Activated CD8-positive, alpha-beta memory T cell treated with anti-CD3 and anti-CD28 coated beads, Interleukin-2, amount 10 ng/mL, durations not matched to agents 7 days and 5 days (primary cell): ENCODE measurements around the gene SPIRE1. TPM values are rescaled to one million over a fixed set of nuclear protein-coding genes. Genes with fewer than 3 reads are reported as not detected.

Experiments used
- ATAC-seq: fragments of 150-1000 bp; cut with Tn5 transposase; one replicate; pipeline ENCODE4 v1.10.0; 2021; ENCODE audit warnings: moderate library complexity
- CTCF ChIA-PET: fragments of 350-600 bp; sonication (Branson Sonifier 250); formaldehyde crosslinking; loops from one replicate; lab custom pipeline; 2021; ENCODE audit warnings: antibody characterized with exemption; lab: Charles Lee
- DNase-seq: peaks from one replicate; pipeline ENCODE4 v3.0.0-alpha.2; 2020
- H3K27ac Mint-ChIP-seq: one replicate; pipeline ENCODE4 v1.8.0; 2021; ENCODE audit warnings: mild to moderate bottlenecking, mixed read lengths
- H3K27me3 Mint-ChIP-seq: one replicate; pipeline ENCODE4 v1.8.0; 2021; ENCODE audit warnings: mixed read lengths
- H3K36me3 Mint-ChIP-seq: one replicate; pipeline ENCODE4 v1.8.0; 2021; ENCODE audit warnings: mild to moderate bottlenecking, mixed read lengths
- H3K4me1 Mint-ChIP-seq: one replicate; pipeline ENCODE4 v1.8.0; 2021; ENCODE audit warnings: mixed read lengths
- H3K4me3 Mint-ChIP-seq: one replicate; pipeline ENCODE4 v1.8.0; 2021; ENCODE audit warnings: mild to moderate bottlenecking, moderate library complexity, mixed read lengths
- H3K9me3 Mint-ChIP-seq: one replicate; pipeline ENCODE4 v1.8.0; 2022; ENCODE audit warnings: low read depth, mixed read lengths
- total RNA-seq, 2 experiments: library from RNA; stranded (reverse); gene quantifications; one replicate each; pipeline ENCODE4 v1.2.3, GENCODE V29; 2021

SPIRE1 gene
- total RNA-seq, result 1 to 10 TPM; 3.4 to 9.6 TPM

DNA sequence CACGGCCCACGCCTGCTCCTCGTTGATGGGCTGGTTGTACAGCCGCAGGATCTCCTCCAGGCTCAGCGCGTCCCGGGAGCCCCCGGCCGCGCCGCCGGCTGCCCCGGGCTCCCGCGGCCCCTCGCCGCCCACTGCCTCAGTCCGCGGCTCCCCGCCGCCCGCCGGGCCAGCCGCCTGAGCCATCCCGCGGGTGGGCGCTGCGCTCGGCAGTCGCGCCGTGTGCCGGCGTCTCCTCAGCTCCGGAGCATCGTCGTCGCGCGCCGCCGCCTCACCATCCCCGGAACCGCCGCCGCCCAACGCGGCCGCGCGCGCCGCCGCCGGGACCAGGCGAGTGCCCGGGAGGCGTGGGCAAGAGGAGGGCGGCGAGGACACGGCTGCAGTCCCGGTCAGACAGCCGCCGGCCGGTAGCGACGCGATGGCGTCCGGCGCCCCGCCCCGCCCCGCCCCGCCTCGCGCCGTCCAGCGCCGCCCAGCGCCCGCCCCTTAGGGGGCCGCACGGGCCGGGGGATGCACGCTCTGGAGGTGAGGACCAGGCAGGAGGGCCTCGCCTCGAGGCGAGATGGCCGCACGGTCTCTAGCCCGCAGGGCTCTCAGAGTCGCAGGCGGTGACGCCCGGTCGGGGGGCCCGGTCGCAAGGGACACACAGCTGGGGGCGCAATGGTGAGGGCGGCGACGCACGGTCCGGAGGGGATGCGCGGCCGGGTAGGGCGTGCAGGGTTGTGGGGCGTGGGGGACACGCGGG lies at the start of gene SPIRE1:
Gene SPIRE1, minus strand, starts transcription at position 424 of the 742 bp plus-strand sequence. Its CDS starts 241 bp downstream, at position 183.
- peaks cover 20% of the 10 kb centered on the region for H3K27me3 Mint-ChIP-seq
- peaks cover 30% of the 10 kb centered on the region for H3K4me1 Mint-ChIP-seq
- ATAC-seq, result peak; percentile 83
- H3K27ac Mint-ChIP-seq, result no peak within 1 kb of the TSS
- CTCF ChIA-PET, result interaction anchor here (0.6 to 1.9 kb wide), 5 partner anchors 35 to 281 kb away, joined by 3 to 6 read pairs (median 3); partner anchors contain the start of gene AFG3L2
- H3K4me3 Mint-ChIP-seq, result peak within 1 kb of the TSS; percentile 72
- peak; percentile 50 for DNase-seq
- no peaks in the 10 kb centered on the region for H3K9me3 Mint-ChIP-seq
- H3K36me3 Mint-ChIP-seq, result peaks cover 3% of the 10 kb centered on the region

DNA sequence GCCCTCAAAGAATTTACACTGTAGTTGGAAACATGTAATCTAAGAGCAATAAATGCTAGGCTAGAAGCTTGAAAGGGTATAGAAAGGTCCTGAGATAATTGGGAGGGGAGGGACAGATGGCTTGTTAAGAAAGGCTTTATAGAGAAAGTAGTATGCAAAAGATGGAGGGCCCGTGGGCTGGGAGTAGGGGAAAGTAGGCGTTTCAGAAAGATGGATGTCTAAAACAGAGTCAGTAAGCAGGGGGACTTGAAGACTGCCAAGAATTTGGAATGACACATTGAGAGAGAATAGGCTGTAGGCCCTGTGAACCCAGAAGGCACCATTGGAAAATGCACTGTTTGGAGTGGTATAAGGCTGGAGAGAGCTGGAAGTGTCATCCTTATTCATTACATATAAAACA lies 45.8 kb upstream of the SPIRE1 start:
- CTCF ChIA-PET, result interaction anchor here (1.2 to 2.7 kb wide), 3 partner anchors 11 to 376 kb away, joined by 3 to 8 read pairs (median 4); no protein-coding TSS in a partner anchor
- peak overlapping the region; percentile 95 for H3K27ac Mint-ChIP-seq
- H3K4me3 Mint-ChIP-seq, result peak overlapping the region; percentile 98
- ATAC-seq (no peak), DNase-seq (no peak)
- no peaks in the 10 kb centered on the region for H3K27me3 Mint-ChIP-seq
- H3K4me1 Mint-ChIP-seq, result peaks cover 45% of the 10 kb centered on the region
- H3K9me3 Mint-ChIP-seq, result no peaks in the 10 kb centered on the region
- peaks cover 35% of the 10 kb centered on the region for H3K36me3 Mint-ChIP-seq

DNA sequence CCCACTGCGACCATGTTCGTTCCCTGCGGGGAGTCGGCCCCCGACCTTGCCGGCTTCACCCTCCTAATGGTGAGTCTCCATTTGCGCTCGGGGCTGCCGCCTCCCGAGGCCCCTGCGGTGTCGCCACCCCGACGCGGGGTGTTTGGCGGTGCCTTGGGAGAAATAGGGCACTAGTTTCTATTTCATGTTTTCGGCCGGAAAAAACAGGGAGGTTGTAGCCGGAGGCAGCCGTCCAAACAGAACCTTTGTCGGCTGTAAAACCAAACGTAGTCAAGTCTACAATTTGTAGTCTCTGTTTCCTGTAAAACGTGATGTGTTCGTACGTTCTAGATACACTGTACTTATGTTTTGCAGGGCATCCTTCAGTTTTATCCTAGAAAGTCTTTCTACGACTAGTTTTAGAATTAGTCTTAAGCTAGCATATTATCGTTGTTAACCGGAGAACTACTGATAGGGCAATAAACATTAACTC lies 45.2 kb upstream of the SPIRE1 start:
- no peak for DNase-seq
- H3K36me3 Mint-ChIP-seq, result peaks cover 36% of the 10 kb centered on the region
- peaks cover 48% of the 10 kb centered on the region for H3K4me1 Mint-ChIP-seq
- peak overlapping the region; percentile 98 for H3K4me3 Mint-ChIP-seq
- peak overlapping the region; percentile 95 for H3K27ac Mint-ChIP-seq
- ATAC-seq, result peak; percentile 56
- H3K9me3 Mint-ChIP-seq, result no peaks in the 10 kb centered on the region
- CTCF ChIA-PET, result interaction anchor here (1.4 to 2.7 kb wide), 2 partner anchors 310 to 375 kb away, joined by 4 to 8 read pairs; no protein-coding TSS in a partner anchor
- H3K27me3 Mint-ChIP-seq, result no peaks in the 10 kb centered on the region

DNA sequence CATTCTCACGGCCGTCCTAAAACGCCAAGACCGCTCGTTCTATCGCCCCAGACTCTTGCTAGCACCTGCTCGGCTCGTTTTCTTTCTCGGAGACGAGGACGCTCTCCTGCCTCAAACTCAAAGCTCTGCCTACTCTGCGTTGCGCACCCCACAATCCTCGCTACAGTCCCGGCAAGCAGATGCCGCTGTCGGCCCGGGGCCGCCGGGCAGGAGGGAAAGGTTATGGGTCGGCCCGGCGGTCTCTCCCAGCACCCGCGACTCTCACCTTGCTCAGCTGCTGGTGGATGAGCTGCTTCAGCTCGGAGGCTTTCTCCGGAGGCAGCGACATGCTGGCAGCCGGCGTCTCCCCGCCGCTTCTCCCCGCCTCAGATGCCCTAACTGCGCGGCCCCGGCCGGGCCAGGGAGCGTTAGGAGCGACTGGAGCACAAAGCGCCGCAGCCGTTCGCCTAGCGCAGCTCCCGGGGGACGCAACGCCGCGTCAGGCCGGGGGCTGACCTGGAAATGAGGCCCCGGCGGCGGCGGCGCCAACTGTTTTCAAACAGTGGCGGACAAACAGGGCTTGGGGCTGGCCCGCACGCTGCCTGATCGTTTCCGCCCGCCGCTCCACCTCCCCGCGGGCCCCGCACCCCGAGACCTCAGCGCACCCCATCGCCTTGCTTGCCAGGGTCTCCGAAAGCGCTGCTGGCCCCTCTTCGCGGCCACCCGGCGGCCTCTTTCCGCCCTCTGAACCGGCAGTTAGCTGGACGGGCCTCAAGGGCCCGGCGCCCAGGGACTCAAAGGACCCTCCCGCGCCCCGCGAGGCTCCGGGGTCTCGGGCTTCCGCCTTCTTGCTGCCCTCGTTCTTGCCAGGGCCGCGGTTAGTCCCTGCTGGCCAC lies 44.6 kb upstream of the SPIRE1 start, which contains the start of the genes CEP76 and PSMG2:
Gene CEP76, minus strand, starts transcription at position 503 of the 875 bp plus-strand sequence. Its CDS starts 175 bp downstream, at position 328.
Gene PSMG2, plus strand, starts transcription at position 822 of the 875 bp plus-strand sequence. CDS start 66 bp downstream, outside the sequence.
- Mint-ChIP-seq H3K9me3 (no peaks in the 10 kb centered on the region), H3K27me3 (no peaks in the 10 kb centered on the region), H3K36me3 (peaks cover 32% of the 10 kb centered on the region), H3K4me3 (peak within 1 kb of the TSS; percentile 98), H3K4me1 (peaks cover 48% of the 10 kb centered on the region), H3K27ac (peak within 1 kb of the TSS; percentile 95)
- peak; percentile 88 for DNase-seq
- CTCF ChIA-PET, result interaction anchor here (0.6 to 2.7 kb wide), 8 partner anchors 16 to 375 kb away, joined by 3 to 8 read pairs (median 4); partner anchors contain the start of gene SPIRE1
- ATAC-seq, result peak; percentile 87

DNA sequence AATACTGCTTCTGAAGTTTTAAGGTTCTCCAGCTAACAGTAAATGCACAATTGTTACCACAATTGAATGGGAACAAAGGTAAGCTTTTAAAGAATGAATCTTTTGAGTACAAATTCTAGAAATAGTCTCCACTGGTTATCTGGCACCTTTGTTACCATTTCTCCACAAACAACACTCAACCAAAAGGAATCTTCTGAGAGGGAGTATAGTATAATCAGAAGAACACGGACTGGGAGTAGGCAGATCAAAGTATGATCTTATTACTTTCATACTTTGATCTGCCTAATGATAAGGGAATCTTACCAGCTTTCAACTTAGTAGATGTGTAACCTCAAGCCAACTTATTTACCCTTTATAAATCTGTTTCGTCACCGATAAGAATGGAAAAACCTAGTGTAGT lies 43.3 kb upstream of the SPIRE1 start:
- H3K4me3 Mint-ChIP-seq, result peak overlapping the region; percentile 98
- ATAC-seq (no peak), DNase-seq (no peak)
- peaks cover 31% of the 10 kb centered on the region for H3K36me3 Mint-ChIP-seq
- CTCF ChIA-PET, result interaction anchor here (1.2 to 2.7 kb wide), 3 partner anchors 23 to 308 kb away, joined by 4 to 8 read pairs (median 4); no protein-coding TSS in a partner anchor
- peak overlapping the region; percentile 95 for H3K27ac Mint-ChIP-seq
- peaks cover 42% of the 10 kb centered on the region for H3K4me1 Mint-ChIP-seq
- H3K27me3 Mint-ChIP-seq, result no peaks in the 10 kb centered on the region
- H3K9me3 Mint-ChIP-seq, result no peaks in the 10 kb centered on the region

DNA sequence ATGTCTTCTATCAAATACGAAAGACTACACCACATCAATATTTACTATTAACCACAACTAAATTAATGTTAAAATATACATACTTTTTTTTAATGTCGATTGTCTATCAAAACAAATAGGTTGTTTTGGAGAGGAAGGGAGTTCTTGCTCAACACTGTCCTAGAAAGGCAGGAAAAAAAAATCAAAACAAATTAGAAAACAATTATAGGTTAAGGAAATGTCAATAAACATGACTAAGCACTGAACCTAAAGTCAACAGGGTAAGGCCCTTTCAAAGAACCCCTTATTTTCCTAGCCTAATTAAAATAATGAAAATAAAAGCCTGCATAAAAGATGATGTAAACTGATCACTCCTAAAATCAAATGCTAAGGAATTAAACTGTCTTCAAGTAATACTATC lies 41.8 kb upstream of the SPIRE1 start:
- CTCF ChIA-PET, result no interaction called here

DNA sequence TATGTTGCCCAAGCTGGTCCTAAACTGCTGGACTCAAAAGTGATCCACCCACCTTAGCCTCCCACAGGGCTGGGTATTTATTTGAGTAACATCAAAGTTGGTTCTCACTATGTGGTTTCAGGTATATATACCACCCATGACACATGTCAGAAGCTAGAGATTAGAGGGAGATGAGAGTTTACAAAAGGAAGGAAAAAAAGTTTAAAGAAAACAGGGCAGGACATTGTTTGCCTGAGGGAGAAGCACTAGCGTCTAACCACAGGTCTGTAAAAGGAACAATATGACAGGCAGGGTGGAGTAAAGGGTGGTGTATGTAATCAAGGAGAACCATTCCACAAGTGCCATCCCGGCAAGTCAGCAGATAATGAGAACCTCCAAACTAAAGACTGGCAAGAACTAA lies 36.1 kb upstream of the SPIRE1 start:
- ATAC-seq, result peak; percentile 57
- no peak overlapping the region for H3K4me3 Mint-ChIP-seq

More for the DNA sequence above, 41.8 kb upstream of the SPIRE1 start:
- ATAC-seq (no peak), DNase-seq (no peak)
- no peak overlapping the region for H3K4me3 Mint-ChIP-seq
- no peaks in the 10 kb centered on the region for H3K27me3 Mint-ChIP-seq
- peaks cover 33% of the 10 kb centered on the region for H3K4me1 Mint-ChIP-seq
- no peaks in the 10 kb centered on the region for H3K9me3 Mint-ChIP-seq
- H3K27ac Mint-ChIP-seq, result no peak overlapping the region
- peaks cover 26% of the 10 kb centered on the region for H3K36me3 Mint-ChIP-seq

DNA sequence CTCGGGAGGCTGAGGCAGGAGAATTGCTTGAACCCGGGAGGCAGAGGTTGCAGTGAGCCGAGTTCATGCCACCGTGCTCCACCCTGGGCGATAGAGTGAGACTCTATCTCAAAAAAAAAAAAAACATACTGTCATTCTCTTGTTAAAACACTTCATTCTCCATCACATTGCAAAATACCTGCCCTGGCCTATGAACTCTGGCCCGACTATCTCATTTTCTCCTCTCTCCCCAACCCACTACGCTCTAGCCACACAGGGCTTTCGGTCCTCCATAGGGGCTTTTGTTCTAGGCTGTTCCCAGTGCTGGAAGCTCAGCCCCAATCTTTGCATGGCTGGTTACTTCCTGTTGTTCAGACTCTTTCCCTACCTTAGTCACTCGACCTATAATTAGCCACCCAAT lies 34.3 kb upstream of the SPIRE1 start:
- CTCF ChIA-PET, result interaction anchor here (0.6 to 0.7 kb wide), 3 partner anchors 32 to 352 kb away, joined by 3 read pairs; partner anchors contain the start of gene SPIRE1
- ATAC-seq, result no peak
- H3K4me3 Mint-ChIP-seq, result no peak overlapping the region
- DNase-seq, result no peak
- H3K4me1 Mint-ChIP-seq, result peaks cover 22% of the 10 kb centered on the region
- H3K9me3 Mint-ChIP-seq, result no peaks in the 10 kb centered on the region
- peaks cover 16% of the 10 kb centered on the region for H3K36me3 Mint-ChIP-seq
- no peak overlapping the region for H3K27ac Mint-ChIP-seq
- no peaks in the 10 kb centered on the region for H3K27me3 Mint-ChIP-seq

More for the DNA sequence above, 36.1 kb upstream of the SPIRE1 start:
- Mint-ChIP-seq H3K27me3 (no peaks in the 10 kb centered on the region), H3K9me3 (no peaks in the 10 kb centered on the region), H3K27ac (no peak overlapping the region), H3K36me3 (peaks cover 25% of the 10 kb centered on the region), H3K4me1 (peaks cover 24% of the 10 kb centered on the region)
- no peak for DNase-seq
- CTCF ChIA-PET, result no interaction called here

DNA sequence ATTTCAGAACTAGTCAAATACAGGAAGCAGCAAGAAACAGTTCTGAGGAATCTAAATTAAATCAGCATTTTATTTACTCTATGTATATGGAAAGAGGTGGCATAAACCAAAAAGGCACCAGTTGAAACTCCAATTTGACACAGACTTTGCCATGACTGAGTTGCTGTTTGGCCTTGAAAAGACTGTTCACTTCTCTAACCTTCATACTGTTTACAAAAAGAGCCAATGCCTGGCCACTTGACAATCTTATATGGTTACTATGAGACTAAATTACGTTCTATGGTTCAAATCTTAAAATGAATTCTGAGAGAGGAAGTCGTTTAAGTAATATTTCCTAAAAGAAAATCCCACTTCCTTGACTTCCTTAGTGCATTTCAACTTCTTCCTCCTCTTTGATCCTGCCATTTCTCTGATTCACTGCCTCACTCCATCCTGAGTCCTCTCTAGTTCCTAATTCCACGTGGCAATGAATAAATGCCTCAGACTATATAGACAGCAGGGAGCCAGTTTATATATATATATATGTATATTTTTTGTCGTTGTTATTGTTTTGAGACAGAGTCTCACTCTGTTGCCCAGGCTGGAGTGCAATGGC lies 31.4 kb upstream of the SPIRE1 start:
- Mint-ChIP-seq H3K4me3 (no peak overlapping the region), H3K36me3 (peaks cover 9% of the 10 kb centered on the region), H3K27me3 (no peaks in the 10 kb centered on the region), H3K4me1 (peaks cover 20% of the 10 kb centered on the region), H3K27ac (no peak overlapping the region), H3K9me3 (no peaks in the 10 kb centered on the region)
- DNase-seq, result no peak
- CTCF ChIA-PET, result no interaction called here
- ATAC-seq, result no peak

DNA sequence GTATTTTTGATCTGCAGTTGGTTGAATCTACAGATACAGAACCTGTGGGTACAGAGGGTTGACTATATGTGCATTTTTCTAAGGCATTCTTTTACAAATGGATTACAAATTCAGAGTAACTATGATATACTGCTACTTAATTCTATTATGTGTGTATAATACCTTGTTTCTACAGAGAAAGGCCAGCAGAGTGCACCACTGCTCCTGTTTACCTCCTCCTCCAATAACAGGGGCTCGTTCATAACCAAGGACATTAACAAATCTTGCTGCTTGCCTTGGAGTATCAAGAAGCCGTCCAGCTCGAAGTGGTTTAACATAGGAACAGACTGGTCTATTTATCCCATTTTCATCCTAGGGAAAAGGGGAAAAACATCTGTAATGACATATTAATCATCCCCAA lies 28.2 kb upstream of the SPIRE1 start:
- ATAC-seq (no peak), DNase-seq (no peak)
- no peaks in the 10 kb centered on the region for H3K27me3 Mint-ChIP-seq
- H3K4me3 Mint-ChIP-seq, result no peak overlapping the region
- CTCF ChIA-PET, result no interaction called here
- H3K36me3 Mint-ChIP-seq, result no peaks in the 10 kb centered on the region
- peaks cover 3% of the 10 kb centered on the region for H3K4me1 Mint-ChIP-seq
- no peaks in the 10 kb centered on the region for H3K9me3 Mint-ChIP-seq
- no peak overlapping the region for H3K27ac Mint-ChIP-seq

DNA sequence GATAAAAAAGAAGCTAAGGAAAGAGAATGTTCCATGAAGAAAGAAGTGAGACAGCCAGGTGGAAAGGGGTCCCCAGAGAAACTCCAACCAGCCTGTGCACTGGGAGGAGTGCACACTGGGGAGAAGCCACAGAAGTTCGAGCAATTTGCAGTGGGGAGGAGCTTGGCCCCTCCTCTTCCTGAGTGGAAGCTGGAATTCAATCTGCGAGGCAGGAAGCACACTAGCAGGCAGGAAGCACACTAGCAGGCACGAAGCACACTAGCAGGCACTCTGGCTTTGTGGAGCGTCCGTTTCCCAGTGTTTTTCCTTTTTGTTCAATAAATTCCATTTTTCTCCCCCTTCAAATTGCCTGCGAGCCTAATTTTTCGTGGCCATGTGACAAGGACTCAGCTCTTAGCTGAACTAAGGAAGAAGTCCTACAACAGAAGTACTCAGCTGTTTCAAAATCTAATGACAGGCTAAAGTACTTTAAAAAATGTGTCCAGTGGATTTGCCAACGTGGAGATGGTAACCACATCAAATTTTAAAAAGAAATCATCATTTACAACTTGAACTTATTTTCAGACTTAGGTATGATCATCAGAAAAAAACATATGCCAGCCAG lies 21.4 kb upstream of the SPIRE1 start:
- Mint-ChIP-seq H3K36me3 (peaks cover 17% of the 10 kb centered on the region), H3K4me1 (peaks cover 8% of the 10 kb centered on the region), H3K27me3 (no peaks in the 10 kb centered on the region), H3K9me3 (no peaks in the 10 kb centered on the region), H3K27ac (no peak overlapping the region), H3K4me3 (no peak overlapping the region)
- CTCF ChIA-PET, result no interaction called here
- DNase-seq, result no peak
- ATAC-seq, result no peak

DNA sequence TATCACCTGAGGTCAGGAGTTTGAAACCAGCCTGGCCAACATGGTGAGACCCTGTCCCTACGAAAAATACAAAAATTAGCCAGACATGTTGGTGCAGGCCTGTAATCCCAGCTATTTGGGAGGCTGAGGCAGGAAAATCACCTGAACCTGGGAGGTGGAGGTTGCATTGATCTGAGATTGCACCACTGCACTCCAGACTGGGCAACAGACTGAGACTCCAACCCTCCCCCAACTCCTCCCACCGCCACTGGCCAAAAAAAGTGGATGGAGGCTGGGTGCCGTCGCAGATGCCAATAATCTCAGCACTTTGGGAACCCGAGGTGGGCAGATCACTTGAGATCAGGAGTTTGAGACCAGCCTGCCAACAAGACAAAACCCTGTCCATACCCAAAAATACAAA lies 10.1 kb upstream of the SPIRE1 start:
- Mint-ChIP-seq H3K27ac (no peak overlapping the region), H3K9me3 (no peaks in the 10 kb centered on the region), H3K4me1 (no peaks in the 10 kb centered on the region), H3K4me3 (no peak overlapping the region), H3K27me3 (no peaks in the 10 kb centered on the region), H3K36me3 (peaks cover 7% of the 10 kb centered on the region)
- ATAC-seq (no peak), DNase-seq (no peak)
- CTCF ChIA-PET, result no interaction called here
